Astrocyte of the cerebellum (primary cell): ENCODE data around the gene GDNF.

Experiments used
- DNase-seq: peaks from one replicate; pipeline ENCODE4 v3.0.0-alpha.2; 2011; ENCODE audit warnings: low read depth
- H3K4me3 ChIP-seq: 2 replicates; pipeline ENCODE4 v1.5.1; 2011; ENCODE audit warnings: mild to moderate bottlenecking, low read depth, low read length, moderate library complexity
- CTCF ChIP-seq: IDR thresholded peaks from 2 replicates; pipeline ENCODE4 v1.5.1; 2012; ENCODE audit warnings: low read length, low read depth, moderate library complexity, mild to moderate bottlenecking; ENCODE audit errors: missing control alignments
- in situ Hi-C: cut with HindIII; loops from 2 replicates; pipeline ENCODE4 v1.10.0; 2017; ENCODE audit warnings: low sequenced_read_pairs

The GDNF gene

GRCh38 chr5:37860206-37860605 lies 20.4 kb upstream of the GDNF start:
- H3K4me3 ChIP-seq = no peak overlapping the region
- no peak for DNase-seq
- in situ Hi-C loops = no loop called here
- TF ChIP-seq CTCF = no peak

- in situ Hi-C loops = no loop called here
- no peak for DNase-seq
- TF ChIP-seq CTCF = no peak
- H3K4me3 ChIP-seq = no peak overlapping the region
Observed at GRCh38 chr5:37859805-37860204, 20.0 kb upstream of the GDNF start.

GRCh38 chr5:37858250-37858649 lies 18.4 kb upstream of the GDNF start:
- in situ Hi-C loops = no loop called here
- no peak for TF ChIP-seq CTCF
- no peak for DNase-seq
- H3K4me3 ChIP-seq = no peak overlapping the region

GRCh38 chr5:37857696-37858095 lies 17.9 kb upstream of the GDNF start:
- TF ChIP-seq CTCF = no peak
- in situ Hi-C loops = no loop called here
- no peak for DNase-seq
- H3K4me3 ChIP-seq = no peak overlapping the region

GRCh38 chr5:37855438-37855837 lies 15.6 kb upstream of the GDNF start:
- no peak for TF ChIP-seq CTCF
- no peak for DNase-seq
- in situ Hi-C loops = no loop called here
- H3K4me3 ChIP-seq = no peak overlapping the region

- DNase-seq = no peak
- TF ChIP-seq CTCF = no peak
- in situ Hi-C loops = no loop called here
- no peak overlapping the region for H3K4me3 ChIP-seq
Observed at GRCh38 chr5:37851305-37851704, 11.5 kb upstream of the GDNF start.

GRCh38 chr5:37850226-37850865 lies 10.5 kb upstream of the GDNF start:
- DNase-seq = no peak
- in situ Hi-C loops = no loop called here
- no peak for TF ChIP-seq CTCF
- no peak overlapping the region for H3K4me3 ChIP-seq
